Endodermal cell (in vitro differentiated cells): ENCODE data around the gene PPP6C. TPM values are rescaled to one million over a fixed set of nuclear protein-coding genes. Genes with fewer than 3 reads are reported as not detected.

Source experiments
- DNase-seq: peaks from one replicate; pipeline ENCODE4 v3.0.0-alpha.2; 2017
- H3K27ac ChIP-seq: 2 replicates; pipeline ENCODE4 v1.5.1; 2013; ENCODE audit warnings: mild to moderate bottlenecking, low read depth, low read length, moderate library complexity
- H3K27me3 ChIP-seq: 2 replicates; pipeline ENCODE4 v1.6.1; 2013; ENCODE audit warnings: mild to moderate bottlenecking, low read length, moderate library complexity; ENCODE audit not compliant: insufficient read depth, control insufficient read depth, poor library complexity, severe bottlenecking
- H3K36me3 ChIP-seq: 2 replicates; pipeline ENCODE4 v1.7.0; 2013; ENCODE audit warnings: mild to moderate bottlenecking, low read length, moderate library complexity; ENCODE audit not compliant: control insufficient read depth, insufficient read depth
- H3K4me1 ChIP-seq: one replicate; pipeline ENCODE4 v1.7.0; 2013; ENCODE audit warnings: low read length; ENCODE audit not compliant: control insufficient read depth, insufficient read depth
- H3K4me3 ChIP-seq: 2 replicates; pipeline ENCODE4 v1.5.1; 2013; ENCODE audit warnings: mild to moderate bottlenecking, low read length, moderate library complexity
- H3K9ac ChIP-seq: 2 replicates; pipeline ENCODE4 v1.6.1; 2013; ENCODE audit warnings: mild to moderate bottlenecking, low read length, moderate library complexity; ENCODE audit not compliant: poor library complexity, severe bottlenecking; ENCODE audit errors: extremely low read depth
- H3K9me3 ChIP-seq: 2 replicates; pipeline ENCODE4 v1.6.1; 2013; ENCODE audit warnings: mild to moderate bottlenecking, low read length, moderate library complexity; ENCODE audit not compliant: control insufficient read depth
- H3K27ac Mint-ChIP-seq: 2 replicates; pipeline ENCODE4 v1.8.0; 2020; ENCODE audit warnings: mixed read lengths
- H3K27me3 Mint-ChIP-seq: 2 replicates; pipeline ENCODE4 v1.8.0; 2021; ENCODE audit warnings: mild to moderate bottlenecking, mixed read lengths; ENCODE audit not compliant: insufficient read depth
- H3K36me3 Mint-ChIP-seq: 2 replicates; pipeline ENCODE4 v1.8.0; 2020; ENCODE audit warnings: low read depth, mixed read lengths
- H3K4me1 Mint-ChIP-seq: 2 replicates; pipeline ENCODE4 v1.8.0; 2020; ENCODE audit warnings: mixed read lengths
- H3K4me3 Mint-ChIP-seq: 2 replicates; pipeline ENCODE4 v1.8.0; 2020; ENCODE audit warnings: mild to moderate bottlenecking, moderate library complexity, mixed read lengths
- H3K9me3 Mint-ChIP-seq: 2 replicates; pipeline ENCODE4 v1.8.0; 2020; ENCODE audit warnings: mild to moderate bottlenecking, mixed read lengths
- WGBS, 2 experiments: methylation state at CpG; one replicate each; pipeline versions ENCODE4 v1.1.5 to v1.1.7; 2013; ENCODE audit warnings: missing lambda C conversion rate in 2 of 2, mixed read lengths in 1 of 2; ENCODE audit not compliant: insufficient coverage in 1 of 2, insufficient read length in 1 of 2; 5-methylcytosine and 5-hydroxymethylcytosine counted together
- total RNA-seq, 2 donors: library from RNA; stranded (reverse); fragmentation: NEBNext Ultra II Directional in 1 of 2; extraction: Animal tissue kit (Norgen Biotek cat#: 25700) in 1 of 2; gene quantifications; 2 replicates in 1 of 2; 3 replicates in 1 of 2; pipeline ENCODE4 v1.2.1, GENCODE V29; 2021
- TF ChIP-seq, protein P1 (sequence below): fragments of 200-600 bp; sonication (generic); conservative IDR thresholded peaks from 2 replicates; pipeline ENCODE4 v1.5.0; 2021; ENCODE audit warnings: antibody characterized with exemption, mild to moderate bottlenecking

The PPP6C gene
- total RNA-seq, 2 donors from 2014 or later = 38.2 to 49.6 TPM

DNA sequence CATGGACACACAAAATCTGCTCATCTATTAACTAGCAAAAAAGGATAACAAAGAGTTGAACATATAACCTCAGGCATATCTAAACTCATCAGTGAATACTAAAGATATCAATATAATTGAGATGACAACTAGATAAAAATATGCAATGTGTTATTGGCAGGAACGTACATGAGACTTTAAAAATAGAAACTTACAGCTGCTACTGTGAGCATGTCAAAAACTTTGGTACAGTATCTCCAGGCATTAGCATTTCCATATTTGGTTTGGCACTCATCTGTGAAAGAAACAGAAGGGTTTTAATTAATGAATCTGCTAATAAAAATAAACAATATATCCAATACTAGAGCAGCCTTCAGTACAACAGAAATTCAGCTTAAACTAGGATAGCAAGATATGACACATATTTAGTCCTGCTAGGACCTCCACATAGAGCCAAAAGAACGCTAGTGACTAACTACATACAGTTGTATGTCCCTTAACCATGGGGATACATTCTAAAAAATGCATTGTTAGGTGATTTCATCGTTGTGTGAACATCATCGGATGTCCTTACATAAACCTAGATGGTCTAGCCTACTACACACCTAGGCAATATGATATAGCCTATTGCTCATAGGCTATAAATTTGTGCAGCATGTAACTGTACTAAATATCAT is 35.8 kb downstream of the PPP6C start:
- Mint-ChIP-seq H3K4me1 (no peaks in the 10 kb centered on the region), H3K36me3 (peaks cover 60% of the 10 kb centered on the region), H3K27ac (no peak overlapping the region), H3K9me3 (no peaks in the 10 kb centered on the region), H3K27me3 (no peaks in the 10 kb centered on the region), H3K4me3 (no peak overlapping the region)
- H3K9ac ChIP-seq = no peak overlapping the region
- H3K4me1 ChIP-seq = no peaks in the 10 kb centered on the region
- no peak for DNase-seq
- H3K27me3 ChIP-seq = no peaks in the 10 kb centered on the region
- no peak overlapping the region for H3K27ac ChIP-seq
- no peaks in the 10 kb centered on the region for H3K9me3 ChIP-seq
- no peak overlapping the region for H3K4me3 ChIP-seq
- TF ChIP-seq, protein P1, sequence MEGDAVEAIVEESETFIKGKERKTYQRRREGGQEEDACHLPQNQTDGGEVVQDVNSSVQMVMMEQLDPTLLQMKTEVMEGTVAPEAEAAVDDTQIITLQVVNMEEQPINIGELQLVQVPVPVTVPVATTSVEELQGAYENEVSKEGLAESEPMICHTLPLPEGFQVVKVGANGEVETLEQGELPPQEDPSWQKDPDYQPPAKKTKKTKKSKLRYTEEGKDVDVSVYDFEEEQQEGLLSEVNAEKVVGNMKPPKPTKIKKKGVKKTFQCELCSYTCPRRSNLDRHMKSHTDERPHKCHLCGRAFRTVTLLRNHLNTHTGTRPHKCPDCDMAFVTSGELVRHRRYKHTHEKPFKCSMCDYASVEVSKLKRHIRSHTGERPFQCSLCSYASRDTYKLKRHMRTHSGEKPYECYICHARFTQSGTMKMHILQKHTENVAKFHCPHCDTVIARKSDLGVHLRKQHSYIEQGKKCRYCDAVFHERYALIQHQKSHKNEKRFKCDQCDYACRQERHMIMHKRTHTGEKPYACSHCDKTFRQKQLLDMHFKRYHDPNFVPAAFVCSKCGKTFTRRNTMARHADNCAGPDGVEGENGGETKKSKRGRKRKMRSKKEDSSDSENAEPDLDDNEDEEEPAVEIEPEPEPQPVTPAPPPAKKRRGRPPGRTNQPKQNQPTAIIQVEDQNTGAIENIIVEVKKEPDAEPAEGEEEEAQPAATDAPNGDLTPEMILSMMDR = no peak
- peaks cover 72% of the 10 kb centered on the region for H3K36me3 ChIP-seq
- 93 to 100% methylated on average over 3 to 4 of the region's 4 CpGs for WGBS, 2 experiments

DNA sequence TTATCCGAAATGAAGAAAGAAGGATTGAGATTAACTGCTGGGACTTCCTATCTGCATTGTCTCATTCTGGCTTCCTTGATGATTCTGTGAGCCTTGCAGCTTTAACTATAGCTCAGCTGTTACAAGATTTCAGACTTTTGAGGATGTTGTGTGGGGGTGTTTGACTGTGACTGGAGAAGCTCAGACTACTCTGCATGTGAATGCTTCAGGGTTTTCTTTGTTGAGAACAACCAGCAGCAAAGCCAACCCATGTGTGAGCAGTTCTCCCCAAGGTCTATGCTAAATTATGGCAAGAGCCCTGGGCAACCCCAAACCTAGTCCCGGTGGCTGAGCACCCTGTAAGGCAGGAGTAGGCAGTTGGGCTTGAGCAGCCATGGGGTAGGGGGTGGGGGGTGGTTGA is 37.9 kb downstream of the PPP6C start:
- no peaks in the 10 kb centered on the region for H3K9me3 ChIP-seq
- Mint-ChIP-seq H3K27me3 (no peaks in the 10 kb centered on the region), H3K4me3 (no peak overlapping the region), H3K4me1 (no peaks in the 10 kb centered on the region), H3K9me3 (no peaks in the 10 kb centered on the region), H3K27ac (no peak overlapping the region), H3K36me3 (peaks cover 46% of the 10 kb centered on the region)
- no peaks in the 10 kb centered on the region for H3K4me1 ChIP-seq
- H3K9ac ChIP-seq = no peak overlapping the region
- no peak overlapping the region for H3K4me3 ChIP-seq
- H3K36me3 ChIP-seq = peaks cover 60% of the 10 kb centered on the region
- H3K27ac ChIP-seq = no peak overlapping the region
- TF ChIP-seq, protein P1 = no peak
- no peak for DNase-seq
- WGBS, 2 experiments = 83 to 90% methylated on average over 1 to 2 of the region's 2 CpGs
- no peaks in the 10 kb centered on the region for H3K27me3 ChIP-seq

DNA sequence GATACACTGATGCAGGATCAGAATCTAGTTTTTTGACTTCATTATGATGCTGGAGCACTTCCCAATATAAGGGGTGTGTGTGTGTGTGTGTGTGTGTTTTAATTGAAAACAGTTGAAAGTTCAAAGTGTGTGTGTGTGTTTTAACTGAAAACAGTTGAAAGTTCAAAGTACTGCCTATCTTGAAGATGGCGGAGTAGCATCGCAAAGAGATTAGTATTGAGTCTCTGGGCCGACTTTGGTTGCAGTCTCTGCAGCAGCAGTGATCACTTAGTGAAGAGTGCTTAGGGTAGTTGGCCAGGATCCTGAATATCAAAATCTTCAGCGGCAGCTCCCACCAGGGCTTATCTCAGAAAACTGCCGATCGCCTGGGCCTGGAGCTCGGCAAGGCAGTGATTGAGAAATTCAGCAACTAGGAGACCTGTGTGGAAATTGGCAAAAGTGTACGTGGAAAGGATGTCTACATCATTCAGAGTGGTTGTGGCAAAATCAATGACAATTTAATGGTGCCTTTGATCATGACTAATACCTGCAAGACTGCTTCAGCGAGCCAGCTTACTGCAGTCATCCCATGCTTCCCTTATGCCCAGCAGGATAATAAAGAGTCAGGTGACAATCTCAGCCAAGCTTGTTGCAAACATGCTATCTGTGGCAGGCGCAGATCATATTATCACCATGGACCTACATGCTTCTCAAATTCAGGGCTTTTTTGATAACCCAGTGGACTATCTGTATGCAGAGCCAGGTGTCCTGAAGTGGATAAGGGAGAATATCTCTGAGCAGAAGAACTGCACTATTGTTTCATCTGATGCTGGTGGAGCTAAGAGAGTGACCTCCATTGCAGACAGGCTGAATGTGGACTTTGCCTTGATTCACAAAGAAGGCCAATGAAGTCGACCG is 39.0 kb downstream of the PPP6C start:
- TF ChIP-seq, protein P1 = no peak
- Mint-ChIP-seq H3K9me3 (no peaks in the 10 kb centered on the region), H3K4me3 (no peak overlapping the region), H3K27ac (no peak overlapping the region), H3K4me1 (no peaks in the 10 kb centered on the region), H3K27me3 (no peaks in the 10 kb centered on the region), H3K36me3 (peaks cover 44% of the 10 kb centered on the region)
- Histone ChIP-seq H3K27me3 (no peaks in the 10 kb centered on the region), H3K9ac (no peak overlapping the region), H3K9me3 (no peaks in the 10 kb centered on the region), H3K4me3 (no peak overlapping the region), H3K27ac (no peak overlapping the region), H3K36me3 (peaks cover 60% of the 10 kb centered on the region), H3K4me1 (no peaks in the 10 kb centered on the region)
- no peak for DNase-seq
- WGBS, 2 experiments = 96 to 97% methylated on average over 12 of the region's 12 CpGs
